Measurements from ENCODE around the gene EML6. TPM values are rescaled to one million over a fixed set of nuclear protein-coding genes. Genes with fewer than 3 reads are reported as not detected.

Gene EML6
- polyA plus RNA-seq, 4 donors, result 0.54 to 6.3 (median 1.1) TPM

GRCh38 chr2:54855434-54855833 is 132.0 kb downstream of the EML6 start:
- WGBS, 3 donors, result 89 to 95% (median 91%) methylated on average over 2 of the region's 2 CpGs
- Histone ChIP-seq H3K4me3 (ENCODE audit: low read depth in 1 of 3, low read length in 3 of 3) (no peak overlapping the region), H3K27me3 (ENCODE audit: control insufficient read depth in 3 of 3, insufficient read depth in 3 of 3, low read length in 3 of 3) (no peaks in the 10 kb centered on the region), H3K27ac (ENCODE audit: low read depth in 1 of 3, low read length in 2 of 3) (no peak overlapping the region), H3K4me1 (ENCODE audit: control insufficient read depth in 3 of 3, insufficient read depth in 2 of 3, low read depth in 1 of 3, low read length in 2 of 3) (no peaks in the 10 kb centered on the region), H3K9me3 (ENCODE audit: control insufficient read depth in 2 of 2, insufficient read depth in 1 of 2, low read depth in 1 of 2, low read length in 1 of 2) (no peaks in the 10 kb centered on the region), H3K36me3 (ENCODE audit: control insufficient read depth in 3 of 3, insufficient read depth in 2 of 3, low read depth in 1 of 3, low read length in 3 of 3) (no peaks in the 10 kb centered on the region)
- DNase-seq (no peak), FAIRE-seq (no peak)

GRCh38 chr2:54858021-54858681 is 134.7 kb downstream of the EML6 start:
- peaks cover 0 to 4% of the 10 kb centered on the region in 2 donors for H3K9me3 ChIP-seq (ENCODE audit: control insufficient read depth in 2 of 2, insufficient read depth in 1 of 2, low read depth in 1 of 2, low read length in 1 of 2)
- no peaks in the 10 kb centered on the region for H3K4me1 ChIP-seq (ENCODE audit: control insufficient read depth in 3 of 3, insufficient read depth in 2 of 3, low read depth in 1 of 3, low read length in 2 of 3)
- no peak overlapping the region for H3K4me3 ChIP-seq (ENCODE audit: low read depth in 1 of 3, low read length in 3 of 3)
- H3K27me3 ChIP-seq (ENCODE audit: control insufficient read depth in 3 of 3, insufficient read depth in 3 of 3, low read length in 3 of 3), result no peaks in the 10 kb centered on the region
- no peak for DNase-seq
- no peaks in the 10 kb centered on the region for H3K36me3 ChIP-seq (ENCODE audit: control insufficient read depth in 3 of 3, insufficient read depth in 2 of 3, low read depth in 1 of 3, low read length in 3 of 3)
- WGBS, 3 donors, result 66 to 76% (median 70%) methylated on average over 3 of the region's 3 CpGs
- no peak for FAIRE-seq
- no peak overlapping the region for H3K27ac ChIP-seq (ENCODE audit: low read depth in 1 of 3, low read length in 2 of 3)

- no peaks in the 10 kb centered on the region for H3K27me3 ChIP-seq (ENCODE audit: control insufficient read depth in 3 of 3, insufficient read depth in 3 of 3, low read length in 3 of 3)
- H3K27ac ChIP-seq (ENCODE audit: low read depth in 1 of 3, low read length in 2 of 3), result no peak overlapping the region
- no peaks in the 10 kb centered on the region for H3K4me1 ChIP-seq (ENCODE audit: control insufficient read depth in 3 of 3, insufficient read depth in 2 of 3, low read depth in 1 of 3, low read length in 2 of 3)
- no peak for FAIRE-seq
- no peak for DNase-seq
- peaks cover 0 to 4% of the 10 kb centered on the region in 2 donors for H3K9me3 ChIP-seq (ENCODE audit: control insufficient read depth in 2 of 2, insufficient read depth in 1 of 2, low read depth in 1 of 2, low read length in 1 of 2)
- no peak overlapping the region for H3K4me3 ChIP-seq (ENCODE audit: low read depth in 1 of 3, low read length in 3 of 3)
- H3K36me3 ChIP-seq (ENCODE audit: control insufficient read depth in 3 of 3, insufficient read depth in 2 of 3, low read depth in 1 of 3, low read length in 3 of 3), result no peaks in the 10 kb centered on the region
- 84 to 90% (median 86%) methylated on average over 3 of the region's 3 CpGs for WGBS, 3 donors
Observed at GRCh38 chr2:54859416-54859815, 136.0 kb downstream of the EML6 start.

GRCh38 chr2:54859997-54860701 is 136.7 kb downstream of the EML6 start:
- Histone ChIP-seq H3K36me3 (ENCODE audit: control insufficient read depth in 3 of 3, insufficient read depth in 2 of 3, low read depth in 1 of 3, low read length in 3 of 3) (no peaks in the 10 kb centered on the region), H3K4me1 (ENCODE audit: control insufficient read depth in 3 of 3, insufficient read depth in 2 of 3, low read depth in 1 of 3, low read length in 2 of 3) (no peaks in the 10 kb centered on the region), H3K4me3 (ENCODE audit: low read depth in 1 of 3, low read length in 3 of 3) (no peak overlapping the region), H3K27me3 (ENCODE audit: control insufficient read depth in 3 of 3, insufficient read depth in 3 of 3, low read length in 3 of 3) (no peaks in the 10 kb centered on the region), H3K9me3 (ENCODE audit: control insufficient read depth in 2 of 2, insufficient read depth in 1 of 2, low read depth in 1 of 2, low read length in 1 of 2) (peaks cover 0 to 4% of the 10 kb centered on the region in 2 donors), H3K27ac (ENCODE audit: low read depth in 1 of 3, low read length in 2 of 3) (no peak overlapping the region)
- DNase-seq (peak in 1 of 2 donors; percentile 33), FAIRE-seq (no peak)
- 80 to 85% (median 81%) methylated on average over 7 of the region's 7 CpGs for WGBS, 3 donors

GRCh38 chr2:54862229-54862628 is 138.8 kb downstream of the EML6 start:
- Histone ChIP-seq H3K27ac (ENCODE audit: low read depth in 1 of 3, low read length in 2 of 3) (no peak overlapping the region), H3K27me3 (ENCODE audit: control insufficient read depth in 3 of 3, insufficient read depth in 3 of 3, low read length in 3 of 3) (no peaks in the 10 kb centered on the region), H3K4me3 (ENCODE audit: low read depth in 1 of 3, low read length in 3 of 3) (no peak overlapping the region), H3K4me1 (ENCODE audit: control insufficient read depth in 3 of 3, insufficient read depth in 2 of 3, low read depth in 1 of 3, low read length in 2 of 3) (no peaks in the 10 kb centered on the region), H3K9me3 (ENCODE audit: control insufficient read depth in 2 of 2, insufficient read depth in 1 of 2, low read depth in 1 of 2, low read length in 1 of 2) (peaks cover 0 to 4% of the 10 kb centered on the region in 2 donors), H3K36me3 (ENCODE audit: control insufficient read depth in 3 of 3, insufficient read depth in 2 of 3, low read depth in 1 of 3, low read length in 3 of 3) (no peaks in the 10 kb centered on the region)
- no peak for DNase-seq
- no peak for FAIRE-seq
- 92 to 98% (median 93%) methylated on average over 4 of the region's 4 CpGs for WGBS, 3 donors

GRCh38 chr2:54862742-54863141 is 139.3 kb downstream of the EML6 start:
- H3K9me3 ChIP-seq (ENCODE audit: control insufficient read depth in 2 of 2, insufficient read depth in 1 of 2, low read depth in 1 of 2, low read length in 1 of 2), result peaks cover 0 to 4% of the 10 kb centered on the region in 2 donors
- DNase-seq (no peak), FAIRE-seq (no peak)
- H3K4me3 ChIP-seq (ENCODE audit: low read depth in 1 of 3, low read length in 3 of 3), result no peak overlapping the region
- no peak overlapping the region for H3K27ac ChIP-seq (ENCODE audit: low read depth in 1 of 3, low read length in 2 of 3)
- 94 to 100% (median 96%) methylated on average over 2 of the region's 2 CpGs for WGBS, 3 donors
- H3K36me3 ChIP-seq (ENCODE audit: control insufficient read depth in 3 of 3, insufficient read depth in 2 of 3, low read depth in 1 of 3, low read length in 3 of 3), result no peaks in the 10 kb centered on the region
- H3K4me1 ChIP-seq (ENCODE audit: control insufficient read depth in 3 of 3, insufficient read depth in 2 of 3, low read depth in 1 of 3, low read length in 2 of 3), result no peaks in the 10 kb centered on the region
- no peaks in the 10 kb centered on the region for H3K27me3 ChIP-seq (ENCODE audit: control insufficient read depth in 3 of 3, insufficient read depth in 3 of 3, low read length in 3 of 3)

GRCh38 chr2:54863660-54864059 is 140.2 kb downstream of the EML6 start:
- no peak for FAIRE-seq
- DNase-seq, result no peak
- H3K27me3 ChIP-seq (ENCODE audit: control insufficient read depth in 3 of 3, insufficient read depth in 3 of 3, low read length in 3 of 3), result no peaks in the 10 kb centered on the region
- H3K36me3 ChIP-seq (ENCODE audit: control insufficient read depth in 3 of 3, insufficient read depth in 2 of 3, low read depth in 1 of 3, low read length in 3 of 3), result no peaks in the 10 kb centered on the region
- WGBS, 3 donors, result 68 to 89% (median 75%) methylated on average over 5 of the region's 5 CpGs
- H3K4me3 ChIP-seq (ENCODE audit: low read depth in 1 of 3, low read length in 3 of 3), result no peak overlapping the region
- no peak overlapping the region for H3K27ac ChIP-seq (ENCODE audit: low read depth in 1 of 3, low read length in 2 of 3)
- no peaks in the 10 kb centered on the region for H3K4me1 ChIP-seq (ENCODE audit: control insufficient read depth in 3 of 3, insufficient read depth in 2 of 3, low read depth in 1 of 3, low read length in 2 of 3)
- peaks cover 0 to 4% of the 10 kb centered on the region in 2 donors for H3K9me3 ChIP-seq (ENCODE audit: control insufficient read depth in 2 of 2, insufficient read depth in 1 of 2, low read depth in 1 of 2, low read length in 1 of 2)

GRCh38 chr2:54864096-54864495 is 140.6 kb downstream of the EML6 start:
- no peaks in the 10 kb centered on the region for H3K27me3 ChIP-seq (ENCODE audit: control insufficient read depth in 3 of 3, insufficient read depth in 3 of 3, low read length in 3 of 3)
- no peak for DNase-seq
- peaks cover 0 to 4% of the 10 kb centered on the region in 2 donors for H3K9me3 ChIP-seq (ENCODE audit: control insufficient read depth in 2 of 2, insufficient read depth in 1 of 2, low read depth in 1 of 2, low read length in 1 of 2)
- H3K27ac ChIP-seq (ENCODE audit: low read depth in 1 of 3, low read length in 2 of 3), result no peak overlapping the region
- no peaks in the 10 kb centered on the region for H3K4me1 ChIP-seq (ENCODE audit: control insufficient read depth in 3 of 3, insufficient read depth in 2 of 3, low read depth in 1 of 3, low read length in 2 of 3)
- FAIRE-seq, result no peak
- H3K4me3 ChIP-seq (ENCODE audit: low read depth in 1 of 3, low read length in 3 of 3), result no peak overlapping the region
- WGBS, 3 donors, result 59 to 77% (median 71%) methylated on average over 1 of the region's 1 CpG
- no peaks in the 10 kb centered on the region for H3K36me3 ChIP-seq (ENCODE audit: control insufficient read depth in 3 of 3, insufficient read depth in 2 of 3, low read depth in 1 of 3, low read length in 3 of 3)

All from small intestine (tissue), 7 donors.